ENCODE data around the gene CA6. TPM values are rescaled to one million over a fixed set of nuclear protein-coding genes. Genes with fewer than 3 reads are reported as not detected.

The CA6 gene
- total and polyA plus RNA-seq, 2 donors (not counting 1 experiment from before 2014, with no cell fraction given), result not detected

- 93% methylated on average over 9 of the region's 9 CpGs for WGBS (ENCODE audit: insufficient coverage)
- Mint-ChIP-seq H3K4me3 (no peak overlapping the region), H3K4me1 (no peaks in the 10 kb centered on the region), H3K27me3 (no peaks in the 10 kb centered on the region), H3K9me3 (ENCODE audit: insufficient read depth) (no peaks in the 10 kb centered on the region), H3K27ac (no peak overlapping the region)
- no peak for ATAC-seq (ENCODE audit: low read depth)
- Histone ChIP-seq H3K9me3 (ENCODE audit: control extremely low read depth in 1 of 3, control insufficient read depth in 2 of 3, insufficient read depth in 1 of 3, low read length in 2 of 3) (peaks cover 0 to 12% (median 0%) of the 10 kb centered on the region in 3 donors), H3K4me2 (replicated peaks; ENCODE audit: low read depth, low read length, poor library complexity, severe bottlenecking) (no peak overlapping the region), H3K9ac (ENCODE audit: low read length) (no peak overlapping the region), H3K27me3 (replicated peaks in 1 of 4; ENCODE audit: control extremely low read depth in 1 of 4, control insufficient read depth in 3 of 4, insufficient read depth in 4 of 4, low read length in 3 of 4) (no peaks in the 10 kb centered on the region), H3K4me3 (ENCODE audit: control extremely low read depth in 1 of 5, extremely low read depth in 1 of 5, insufficient read depth in 1 of 5, low read depth in 2 of 5, low read length in 4 of 5) (no peak overlapping the region), H3K36me3 (replicated peaks in 1 of 2; ENCODE audit: control extremely low read depth in 1 of 2, control insufficient read depth in 1 of 2, extremely low read depth in 1 of 2, insufficient read depth in 2 of 2, low read length in 1 of 2) (no peaks in the 10 kb centered on the region), H3K27ac (ENCODE audit: low read length in 2 of 2) (no peak overlapping the region), H3K4me1 (ENCODE audit: control insufficient read depth in 2 of 2, insufficient read depth in 2 of 2, low read length in 2 of 2) (no peaks in the 10 kb centered on the region), H3K79me2 (ENCODE audit: control insufficient read depth, insufficient read depth, low read length) (no peaks in the 10 kb centered on the region), H2AFZ (ENCODE audit: insufficient read depth, low read depth, low read length, poor library complexity, severe bottlenecking) (no peak overlapping the region), H4K20me1 (ENCODE audit: control insufficient read depth, insufficient read depth, low read length, poor library complexity, severe bottlenecking) (no peaks in the 10 kb centered on the region)
- DNase-seq, result no peak
- TF ChIP-seq EZH2 (IDR thresholded peaks at IDR 0.05; ENCODE audit: borderline replicate concordance, insufficient read depth, low read depth, low read length, poor library complexity, severe bottlenecking), result no peak
- TF ChIP-seq CTCF (IDR thresholded peaks at IDR 0.05), result no peak
- intact Hi-C loops (cut with micrococcal nuclease), result no loop called here
- ChIA-PET POLR2A (no interaction called here), CTCF (no interaction called here)
Observed at GRCh38 chr1:8925960-8926359, 19.7 kb upstream of the CA6 start.

- Histone ChIP-seq H3K4me3 (ENCODE audit: control extremely low read depth in 1 of 5, extremely low read depth in 1 of 5, insufficient read depth in 1 of 5, low read depth in 2 of 5, low read length in 4 of 5) (no peak overlapping the region), H3K27me3 (replicated peaks in 1 of 4; ENCODE audit: control extremely low read depth in 1 of 4, control insufficient read depth in 3 of 4, insufficient read depth in 4 of 4, low read length in 3 of 4) (no peaks in the 10 kb centered on the region), H2AFZ (ENCODE audit: insufficient read depth, low read depth, low read length, poor library complexity, severe bottlenecking) (no peak overlapping the region), H3K36me3 (replicated peaks in 1 of 2; ENCODE audit: control extremely low read depth in 1 of 2, control insufficient read depth in 1 of 2, extremely low read depth in 1 of 2, insufficient read depth in 2 of 2, low read length in 1 of 2) (no peaks in the 10 kb centered on the region), H3K9ac (ENCODE audit: low read length) (no peak overlapping the region), H3K27ac (ENCODE audit: low read length in 2 of 2) (no peak overlapping the region), H3K4me1 (ENCODE audit: control insufficient read depth in 2 of 2, insufficient read depth in 2 of 2, low read length in 2 of 2) (no peaks in the 10 kb centered on the region), H4K20me1 (ENCODE audit: control insufficient read depth, insufficient read depth, low read length, poor library complexity, severe bottlenecking) (no peaks in the 10 kb centered on the region), H3K9me3 (ENCODE audit: control extremely low read depth in 1 of 3, control insufficient read depth in 2 of 3, insufficient read depth in 1 of 3, low read length in 2 of 3) (peaks cover 0 to 12% (median 0%) of the 10 kb centered on the region in 3 donors), H3K79me2 (ENCODE audit: control insufficient read depth, insufficient read depth, low read length) (no peaks in the 10 kb centered on the region), H3K4me2 (replicated peaks; ENCODE audit: low read depth, low read length, poor library complexity, severe bottlenecking) (no peak overlapping the region)
- ChIA-PET POLR2A (interaction anchor here (0.6 kb wide), 1 partner anchor 204 kb away, joined by 5 read pairs; no protein-coding TSS in a partner anchor), CTCF (no interaction called here)
- ATAC-seq (ENCODE audit: low read depth), result no peak
- Mint-ChIP-seq H3K9me3 (ENCODE audit: insufficient read depth) (no peaks in the 10 kb centered on the region), H3K27ac (no peak overlapping the region), H3K27me3 (no peaks in the 10 kb centered on the region), H3K4me3 (no peak overlapping the region), H3K4me1 (no peaks in the 10 kb centered on the region)
- WGBS (ENCODE audit: insufficient coverage), result 87% methylated on average over 7 of the region's 12 CpGs
- DNase-seq, result no peak
- TF ChIP-seq EZH2 (IDR thresholded peaks at IDR 0.05; ENCODE audit: borderline replicate concordance, insufficient read depth, low read depth, low read length, poor library complexity, severe bottlenecking), result no peak
- no peak for TF ChIP-seq CTCF (IDR thresholded peaks at IDR 0.05)
- intact Hi-C loops (cut with micrococcal nuclease), result no loop called here
Observed at GRCh38 chr1:8926707-8927694, 18.7 kb upstream of the CA6 start.
